ENCODE data around the gene PRSS35.
"Not testable (repeated sequence)": the region's sequence is repeated elsewhere in the genome, so short reads cannot be mapped to it uniquely, and the experiment has no call there.

Gene PRSS35

GRCh38 chr6:83517500-83517899 is 5.2 kb downstream of the PRSS35 start:
- no peak for DNase-seq (ENCODE audit: low read depth in 2 of 2)

- DNase-seq (ENCODE audit: low read depth in 2 of 2): no peak
These were observed 6.6 kb downstream of the PRSS35 start for GRCh38 chr6:83518816-83519480.

GRCh38 chr6:83536034-83536646 is 23.8 kb downstream of the PRSS35 start:
- DNase-seq (ENCODE audit: low read depth in 2 of 2): peak in 1 of 2 donors; percentile 29

GRCh38 chr6:83536647-83537589 is 24.6 kb downstream of the PRSS35 start:
- DNase-seq (ENCODE audit: low read depth in 2 of 2): no peak

- DNase-seq (ENCODE audit: low read depth in 2 of 2): no peak
These were observed 27.3 kb downstream of the PRSS35 start for GRCh38 chr6:83539678-83540077.

- no peak for DNase-seq (ENCODE audit: low read depth in 2 of 2)
These were observed 34.3 kb downstream of the PRSS35 start for GRCh38 chr6:83546636-83547035.

GRCh38 chr6:83550482-83550881 is 38.1 kb downstream of the PRSS35 start:
- not testable (repeated sequence) for DNase-seq (ENCODE audit: low read depth in 2 of 2)

- DNase-seq (ENCODE audit: low read depth in 2 of 2): not testable (repeated sequence)
These were observed 39.4 kb downstream of the PRSS35 start for GRCh38 chr6:83551748-83552147.

- no peak for DNase-seq (ENCODE audit: low read depth in 2 of 2)
These were observed 44.5 kb downstream of the PRSS35 start for GRCh38 chr6:83556871-83557270.

- no peak for DNase-seq (ENCODE audit: low read depth in 2 of 2)
These were observed 46.6 kb downstream of the PRSS35 start for GRCh38 chr6:83558975-83559374.

- DNase-seq (ENCODE audit: low read depth in 2 of 2): not testable (repeated sequence)
These were observed 59.4 kb downstream of the PRSS35 start for GRCh38 chr6:83571663-83572185.

GRCh38 chr6:83574783-83575182 is 62.4 kb downstream of the PRSS35 start:
- DNase-seq (ENCODE audit: low read depth in 2 of 2): no peak

Data from stimulated activated CD4-positive, alpha-beta T cell treated with anti-CD3 and anti-CD28 coated beads, Interleukin-1b, Interleukin-23, amount 100 ng/mL, for 4 hours (primary cell).